Dermis blood vessel endothelial cell (primary cell): ENCODE results near the gene ZNF516. TPM values are rescaled to one million over a fixed set of nuclear protein-coding genes. Genes with fewer than 3 reads are reported as not detected.
A peak's percentile ranks its signal among the peaks of the same experiment; 100 is the strongest.
"Not testable (repeated sequence)": the region's sequence is repeated elsewhere in the genome, so short reads cannot be mapped to it uniquely, and the experiment has no call there.

Experiments used
- DNase-seq: peaks from one replicate; pipeline ENCODE4 v3.0.0; 2010
- total RNA-seq: library from RNA; depleted of rRNA; stranded (reverse); fragments of >200 nt; gene quantifications from 2 replicates; pipeline ENCODE4 v1.2.3, GENCODE V29; 2014

ZNF516 gene
- total RNA-seq, 1 donor from 2014 or later: 12.3 TPM

DNA sequence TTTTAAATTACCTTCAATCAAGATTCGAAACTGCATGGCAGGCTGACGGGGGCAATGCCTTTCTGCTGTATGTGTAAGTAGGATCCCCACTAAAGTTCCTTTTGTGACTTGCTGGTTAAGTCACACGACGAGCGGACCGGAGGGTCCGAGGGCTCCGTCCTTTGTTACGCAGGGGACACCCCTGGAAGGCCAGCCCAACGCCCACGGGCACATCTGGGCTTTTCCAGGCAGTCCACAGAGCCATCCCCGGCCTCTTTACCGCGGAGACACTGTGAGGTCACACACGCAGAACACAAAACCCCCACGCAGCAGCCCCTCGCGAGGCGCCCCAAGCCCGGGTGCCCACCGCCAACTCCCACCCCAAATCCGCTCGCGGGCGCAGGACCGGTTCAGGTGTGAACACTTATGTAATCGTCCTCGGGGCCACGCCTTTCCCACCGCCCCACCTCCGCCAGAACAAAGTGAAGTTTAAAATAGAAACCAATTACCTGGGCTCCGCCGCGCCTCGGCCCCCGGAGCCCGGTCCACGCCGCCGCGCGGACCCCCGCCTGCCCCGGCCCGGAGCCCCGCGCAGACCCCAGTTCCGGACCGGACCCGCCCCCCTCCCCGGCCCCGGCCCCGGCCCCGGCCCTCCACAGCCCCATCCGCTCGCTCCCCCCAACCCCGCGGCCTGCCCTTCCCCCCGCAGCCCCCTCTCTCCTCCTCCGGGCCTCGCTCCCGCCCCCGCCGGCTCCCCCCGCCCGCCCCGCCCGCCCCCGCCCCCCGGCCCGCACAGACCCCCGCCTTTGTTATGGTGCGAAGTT lies 4.2 kb downstream of the ZNF516 start:
- DNase-seq: peak; percentile 37

DNA sequence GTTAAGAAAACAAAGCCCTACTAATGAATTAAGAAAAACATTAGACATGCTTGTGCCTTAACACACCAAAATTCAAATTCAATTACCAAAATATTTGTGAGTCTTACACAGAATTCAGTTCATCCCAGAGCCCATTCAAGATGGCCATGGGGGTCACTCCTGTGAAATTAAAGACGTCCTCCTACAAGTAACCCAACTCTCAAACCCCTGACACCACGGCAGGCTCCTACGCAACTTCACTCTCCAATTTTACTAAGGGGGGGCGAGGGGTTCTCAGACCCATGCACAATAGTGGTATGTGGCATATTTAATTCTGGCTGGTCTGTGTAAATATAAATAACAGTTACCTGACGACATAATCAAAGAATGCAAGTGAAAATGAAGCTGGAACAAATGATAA lies 5.0 kb downstream of the ZNF516 start:
- no peak for DNase-seq

DNA sequence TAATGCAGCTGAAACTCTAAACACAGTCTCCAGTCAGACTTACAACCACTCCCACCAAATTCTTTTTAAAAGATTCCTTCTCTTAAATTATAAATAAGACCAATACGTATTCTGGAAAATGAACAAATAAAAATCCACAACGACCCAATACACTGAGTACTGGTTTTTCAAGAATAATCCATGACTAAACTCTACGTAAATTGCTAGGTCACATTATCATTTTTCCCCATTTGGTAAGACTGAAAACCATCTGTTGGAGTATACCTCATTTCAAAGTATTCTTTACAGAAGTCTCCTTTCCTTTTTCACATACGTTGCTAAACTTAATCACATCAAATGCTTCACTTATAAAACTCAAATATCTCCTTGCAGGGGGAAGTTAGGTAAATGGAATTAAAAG lies 6.0 kb downstream of the ZNF516 start:
- no peak for DNase-seq

DNA sequence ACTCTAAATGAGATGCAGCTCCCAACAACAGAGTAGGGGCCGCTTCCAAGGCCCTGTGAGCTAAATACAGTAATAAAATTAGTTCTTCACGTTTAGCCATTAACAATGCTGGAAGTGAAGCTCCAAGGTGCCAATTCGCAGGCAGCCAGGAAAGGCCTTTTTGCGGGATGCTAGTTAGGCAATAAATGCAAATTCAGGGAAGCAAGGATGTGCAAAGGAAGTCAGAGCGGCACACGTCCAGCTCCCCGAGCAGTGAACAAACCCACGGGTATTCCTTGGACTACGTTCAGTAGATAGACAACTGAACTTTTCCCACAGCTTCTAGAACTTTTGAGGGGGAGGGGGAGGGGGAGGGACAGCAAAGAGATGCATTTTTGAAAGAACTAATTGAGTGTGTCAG lies 6.9 kb downstream of the ZNF516 start:
- DNase-seq: no peak

DNA sequence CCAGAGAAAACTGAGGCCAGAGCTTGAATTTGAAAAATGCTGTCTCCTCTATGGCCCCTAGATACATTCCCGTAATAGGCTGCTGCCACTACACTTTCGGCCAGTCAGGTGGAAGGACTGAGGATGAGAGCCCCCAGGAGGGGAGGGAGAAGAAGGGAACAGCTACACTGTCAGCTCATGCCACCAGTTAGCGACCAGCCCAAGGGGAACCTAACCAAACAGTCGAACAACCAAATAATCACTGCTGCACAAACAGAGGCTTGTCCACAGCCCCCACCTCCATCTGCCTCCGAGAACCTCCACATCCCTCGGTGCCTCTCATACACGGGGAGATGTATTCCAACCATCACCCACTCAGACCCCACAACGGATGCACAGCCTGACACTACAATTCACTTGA lies 7.3 kb downstream of the ZNF516 start:
- no peak for DNase-seq

DNA sequence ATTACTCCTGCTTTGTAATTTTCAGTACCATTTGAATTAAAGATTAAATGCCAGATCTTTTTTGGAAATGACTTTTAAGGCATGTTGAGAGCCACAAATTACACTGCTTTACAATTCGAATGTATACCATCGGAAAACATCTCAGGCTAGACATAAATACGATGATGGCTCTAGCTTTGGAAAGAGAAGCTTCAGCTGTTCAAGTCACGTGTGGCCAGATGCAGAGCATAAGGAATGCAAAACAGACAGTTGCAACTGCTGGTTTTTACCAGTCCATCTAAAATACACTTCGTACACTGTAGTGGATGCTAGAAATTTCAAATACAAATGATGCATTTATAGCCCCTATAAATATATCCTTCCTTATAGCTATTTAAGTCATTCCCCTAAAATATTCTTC lies 8.0 kb downstream of the ZNF516 start:
- DNase-seq: no peak

DNA sequence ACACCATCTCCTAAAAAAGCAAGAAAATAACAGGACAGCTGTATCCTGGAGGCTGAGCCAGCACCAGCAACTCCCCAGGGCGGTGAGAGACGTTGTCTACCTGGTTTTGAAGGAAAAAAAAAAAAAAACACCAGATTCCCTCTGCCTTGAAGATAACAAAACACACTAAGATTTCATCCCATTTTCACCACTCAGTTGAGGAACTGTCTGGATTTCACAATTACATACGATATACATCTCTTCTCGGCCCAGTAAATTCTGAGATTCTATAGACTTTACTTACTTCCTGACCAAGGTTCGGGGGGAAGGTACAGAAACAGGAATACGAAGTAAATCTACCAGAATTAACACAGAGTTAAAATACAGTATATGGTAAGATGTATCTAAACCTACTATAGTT lies 8.5 kb downstream of the ZNF516 start:
- no peak for DNase-seq

DNA sequence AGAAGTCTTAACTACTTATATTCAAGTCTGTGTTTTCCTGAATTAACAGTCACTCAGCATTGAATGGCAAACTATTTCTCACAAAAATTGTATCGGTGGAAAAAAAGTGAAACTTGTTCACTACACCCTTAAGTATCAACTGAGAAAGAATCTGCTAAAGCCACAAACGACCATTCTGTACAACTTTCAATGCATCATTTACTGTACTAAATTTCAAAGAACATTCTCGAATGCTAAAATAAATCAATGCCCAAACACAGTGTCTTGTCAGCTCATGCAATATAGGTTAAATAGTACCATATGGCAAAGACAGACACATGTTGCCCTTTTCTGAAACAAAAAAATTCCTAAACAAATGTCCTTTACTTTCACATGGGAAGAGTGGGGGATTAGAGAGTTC lies 9.0 kb downstream of the ZNF516 start:
- DNase-seq: no peak

DNA sequence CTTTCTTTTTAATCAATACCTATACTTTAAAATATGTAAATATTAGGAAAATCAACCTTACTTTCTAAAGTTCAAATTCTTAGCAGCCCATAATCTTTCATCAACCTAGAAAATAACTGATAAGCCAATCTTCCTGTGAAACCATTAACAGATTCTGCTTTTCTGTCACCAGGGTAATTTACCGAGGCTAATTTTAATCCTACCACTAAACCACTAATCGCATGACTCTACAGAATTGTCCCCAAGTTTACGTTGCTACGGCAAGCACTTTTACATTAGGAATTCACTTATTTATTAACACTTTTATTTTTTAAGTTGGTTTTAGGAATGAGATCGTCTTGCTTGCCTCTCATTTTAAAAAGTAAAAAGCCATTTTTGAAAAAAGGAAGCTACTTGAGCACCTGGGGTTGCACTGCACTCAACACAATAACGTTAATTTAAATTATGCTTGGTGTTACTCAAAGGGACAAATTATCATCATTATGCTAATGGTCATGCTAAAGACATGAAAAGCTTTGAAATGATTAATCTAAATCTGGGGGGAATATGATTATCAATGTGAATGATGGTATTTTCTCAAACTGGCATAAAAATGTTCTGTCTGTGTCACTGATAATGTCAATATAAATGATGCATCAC lies 10.2 kb downstream of the ZNF516 start:
- DNase-seq: no peak

DNA sequence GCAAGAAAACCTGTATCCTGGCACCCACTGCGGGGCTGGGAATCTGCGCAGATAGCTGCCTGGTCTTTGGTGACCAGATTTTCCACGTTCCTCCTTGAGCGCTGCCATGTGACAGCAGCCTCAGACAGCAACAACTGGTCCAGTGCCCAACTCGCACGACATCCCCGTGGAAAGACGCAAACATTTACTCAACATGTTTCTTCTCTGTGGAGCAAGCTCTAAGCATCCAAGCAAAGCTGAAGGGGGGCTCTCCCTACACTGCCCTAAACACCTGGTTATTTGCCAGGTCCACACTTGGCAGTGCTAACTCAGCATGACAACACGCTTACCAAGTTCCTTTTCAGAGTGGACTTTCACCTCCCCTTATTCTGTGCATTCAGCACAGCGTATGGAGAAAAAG lies 11.3 kb downstream of the ZNF516 start:
- no peak for DNase-seq

DNA sequence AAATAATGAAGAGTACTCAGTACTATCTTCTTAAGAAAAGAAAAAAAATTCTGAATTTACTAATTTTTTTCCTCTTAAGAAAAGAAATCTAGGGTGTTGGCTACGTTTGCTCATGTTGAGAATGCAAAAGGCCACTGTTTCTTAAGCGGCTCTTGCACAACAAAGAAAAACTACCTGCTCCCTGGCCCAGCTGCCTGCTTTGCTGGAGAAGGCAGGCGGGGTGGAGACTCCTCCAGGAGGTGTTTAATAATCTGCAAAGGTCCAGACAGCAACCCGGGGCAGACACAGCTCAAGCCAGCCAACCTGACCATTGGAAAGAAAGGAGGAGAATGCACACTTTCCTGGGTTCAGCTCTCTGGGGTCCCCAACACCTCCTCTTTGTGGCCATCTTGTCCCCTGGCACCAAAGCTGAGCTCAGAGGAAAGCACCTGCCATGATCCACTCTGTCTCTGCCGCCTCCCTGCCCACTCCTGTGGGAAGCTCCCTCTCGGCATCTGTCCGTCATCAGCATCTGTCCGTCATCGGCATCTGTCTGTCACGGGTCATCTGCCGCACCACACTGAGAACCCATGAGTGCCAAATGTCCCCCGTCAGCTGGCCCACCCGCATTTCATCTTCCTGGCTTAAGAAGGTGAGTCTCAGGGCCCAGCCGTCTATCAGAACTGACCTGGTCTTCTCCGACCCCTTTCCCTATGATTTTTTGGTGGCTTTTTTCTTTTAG lies 11.9 kb downstream of the ZNF516 start:
- no peak for DNase-seq

DNA sequence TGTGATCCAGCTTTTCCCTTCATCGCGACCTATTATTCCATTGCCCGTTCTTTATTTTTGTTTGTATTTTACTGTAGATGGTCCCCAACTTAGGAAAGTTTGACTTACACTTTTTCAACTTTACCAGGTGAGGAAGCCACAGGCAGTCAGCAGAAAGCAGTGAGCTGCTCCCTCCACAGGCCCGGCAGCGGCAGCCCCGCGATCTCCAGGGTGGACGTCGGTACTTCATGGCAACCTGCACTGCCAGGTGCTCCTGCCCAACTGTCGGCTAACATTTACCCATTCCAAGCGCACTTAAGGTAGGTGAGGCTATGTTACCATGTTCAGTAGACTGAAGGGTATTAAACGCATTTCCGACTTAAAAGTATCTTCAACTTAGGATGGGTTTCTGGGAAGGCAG lies 12.8 kb downstream of the ZNF516 start:
- DNase-seq: no peak

DNA sequence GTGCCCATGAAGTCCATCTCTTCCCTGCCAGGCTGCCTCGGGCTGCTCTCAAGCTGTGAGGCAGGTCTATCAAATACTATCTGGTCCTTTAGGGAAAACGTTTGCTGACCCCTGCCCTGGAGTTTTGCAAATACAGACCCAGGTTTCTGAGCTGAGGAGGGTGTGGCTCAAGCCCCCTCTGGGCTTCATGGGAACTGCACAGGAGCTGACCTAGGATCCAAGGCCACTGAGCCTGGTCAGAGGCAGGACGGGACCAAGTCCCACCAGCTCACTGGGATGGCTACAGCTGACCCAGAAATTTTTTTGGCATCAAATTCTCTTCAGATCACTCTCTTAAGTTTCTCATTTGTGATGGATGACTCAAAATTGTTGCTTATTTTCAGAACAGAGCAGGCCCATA lies 14.1 kb downstream of the ZNF516 start:
- no peak for DNase-seq

DNA sequence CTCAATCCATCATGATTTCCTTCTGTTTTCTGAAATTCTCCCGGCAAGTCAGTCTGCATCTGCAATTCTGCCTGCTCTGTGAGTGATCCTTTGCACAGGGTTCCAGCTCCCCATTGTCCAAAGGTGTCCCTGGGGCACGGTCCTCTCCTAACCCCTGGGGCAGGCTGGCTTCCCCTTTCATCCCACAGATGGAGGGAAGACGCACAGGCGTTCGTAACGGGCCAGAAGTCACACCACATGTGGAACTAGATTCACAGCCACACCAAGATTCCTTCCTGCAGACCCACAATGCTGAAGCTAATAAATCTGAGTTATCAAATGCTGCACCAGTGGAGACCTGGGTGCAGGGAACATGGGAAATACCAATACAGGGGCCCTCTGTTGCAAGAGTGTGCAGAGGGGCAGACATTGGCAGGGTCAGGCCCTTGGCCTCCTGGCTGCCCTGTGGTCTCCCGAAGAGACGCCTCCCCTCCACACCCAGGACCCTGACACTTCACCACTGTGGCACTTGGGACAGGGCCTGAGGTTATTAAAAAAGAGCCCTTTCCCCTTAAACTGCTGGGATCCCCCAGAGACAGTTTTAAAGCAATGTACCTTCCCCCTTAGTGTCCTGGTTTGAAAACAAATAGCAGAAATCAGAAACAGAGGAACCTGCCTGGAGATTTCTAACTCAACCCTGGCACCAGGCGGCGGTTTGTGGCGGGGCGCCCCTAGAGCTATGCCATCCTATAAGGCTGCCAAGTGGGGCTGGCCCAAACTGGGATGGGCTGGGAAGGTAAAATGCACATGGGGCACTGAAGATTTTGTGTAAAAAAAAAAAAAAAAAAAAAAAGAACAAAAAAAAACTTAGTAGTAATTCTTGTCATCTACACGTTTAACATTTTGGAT lies 15.4 kb downstream of the ZNF516 start:
- DNase-seq: no peak

DNA sequence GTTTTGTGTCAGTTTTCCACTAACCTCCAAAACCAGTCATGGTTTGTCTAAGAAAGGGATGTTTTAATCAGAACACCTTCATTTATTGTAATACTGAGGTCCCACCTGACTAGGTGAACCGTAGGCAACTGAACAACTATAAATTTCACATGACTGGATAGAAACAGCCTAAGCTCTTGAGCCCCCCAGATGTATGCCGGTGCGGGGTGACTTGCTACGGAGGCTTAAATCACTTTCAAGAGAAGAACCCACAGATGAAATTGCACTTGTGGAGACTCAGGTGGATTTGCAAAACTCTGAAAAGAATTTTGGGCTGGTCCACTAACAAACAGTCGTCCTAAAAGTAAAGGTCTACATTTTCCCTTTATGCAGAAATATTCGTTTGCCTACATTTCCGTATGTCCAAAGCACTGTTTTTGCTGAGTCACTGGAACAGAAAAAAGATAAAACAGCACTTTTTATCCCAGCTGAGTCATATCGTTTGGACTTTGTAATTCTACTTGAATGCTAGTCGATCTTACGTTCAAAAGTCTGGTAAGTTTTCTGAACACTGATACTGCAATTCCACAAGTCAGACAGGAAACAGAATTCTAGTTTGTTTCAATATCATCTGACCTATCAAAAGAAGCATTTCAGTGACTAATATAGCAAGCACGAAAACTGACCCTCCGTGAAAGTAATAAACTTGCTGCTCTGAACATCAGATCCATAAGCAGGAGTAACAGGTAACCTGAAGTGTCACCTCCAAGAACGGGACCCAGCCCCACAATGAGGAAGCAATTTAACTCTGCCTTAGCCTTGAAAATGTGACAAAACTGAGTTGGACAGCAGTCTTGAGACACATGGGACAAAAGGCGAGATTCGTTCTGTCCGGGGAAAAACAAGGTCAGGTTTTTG lies 18.1 kb downstream of the ZNF516 start:
- peak; percentile 72 for DNase-seq

DNA sequence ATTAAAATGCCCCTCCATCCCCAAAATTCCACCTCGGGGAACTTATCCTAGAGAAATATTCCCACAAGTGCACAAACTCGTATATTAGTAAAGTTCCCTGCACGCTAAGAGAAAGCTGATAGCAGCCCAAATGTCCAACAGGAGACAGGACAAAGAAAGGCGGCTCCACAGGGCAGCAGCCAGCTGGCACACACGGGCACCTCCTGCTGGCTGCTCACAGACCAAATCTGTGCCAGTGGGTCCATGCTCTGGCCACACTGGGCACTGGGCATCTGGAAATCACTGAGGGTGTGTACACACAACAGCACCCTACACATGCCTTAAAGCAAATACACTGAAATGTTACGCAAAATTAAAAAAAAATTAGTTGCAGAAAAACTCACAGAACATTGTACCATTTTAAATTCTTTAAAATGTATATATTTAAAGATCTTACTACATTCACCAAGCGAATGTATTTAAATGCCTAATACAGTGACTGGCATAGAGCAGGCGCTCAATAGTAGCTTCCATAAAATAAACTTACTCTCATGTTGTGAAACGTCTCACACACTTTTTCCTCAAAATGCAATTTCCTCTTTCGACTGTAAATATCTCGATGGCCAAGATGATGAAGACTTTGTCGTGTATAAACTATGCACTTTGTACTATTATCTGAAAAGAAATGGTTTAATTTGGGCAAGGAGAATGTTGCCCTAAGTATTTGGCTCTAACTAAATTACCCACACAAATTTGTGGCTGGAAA lies 19.4 kb downstream of the ZNF516 start:
- no peak for DNase-seq

DNA sequence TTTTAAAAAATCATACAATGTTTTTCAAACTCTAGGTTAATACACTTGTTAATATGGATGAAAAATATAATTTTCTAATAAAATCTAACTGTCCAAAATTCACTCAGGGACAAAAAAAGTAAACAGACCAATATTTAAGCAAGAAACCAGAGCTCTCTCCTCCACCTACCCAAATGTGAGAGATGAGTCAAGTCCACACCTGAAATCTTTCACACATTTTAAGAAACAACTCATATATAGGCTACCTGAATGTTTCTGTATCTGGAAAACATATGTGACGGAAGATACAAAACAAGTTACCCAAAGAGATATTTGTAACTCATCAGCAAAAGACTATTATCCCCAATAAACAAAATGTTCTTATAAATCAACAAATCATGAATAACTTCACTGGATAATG lies 20.2 kb downstream of the ZNF516 start:
- no peak for DNase-seq

DNA sequence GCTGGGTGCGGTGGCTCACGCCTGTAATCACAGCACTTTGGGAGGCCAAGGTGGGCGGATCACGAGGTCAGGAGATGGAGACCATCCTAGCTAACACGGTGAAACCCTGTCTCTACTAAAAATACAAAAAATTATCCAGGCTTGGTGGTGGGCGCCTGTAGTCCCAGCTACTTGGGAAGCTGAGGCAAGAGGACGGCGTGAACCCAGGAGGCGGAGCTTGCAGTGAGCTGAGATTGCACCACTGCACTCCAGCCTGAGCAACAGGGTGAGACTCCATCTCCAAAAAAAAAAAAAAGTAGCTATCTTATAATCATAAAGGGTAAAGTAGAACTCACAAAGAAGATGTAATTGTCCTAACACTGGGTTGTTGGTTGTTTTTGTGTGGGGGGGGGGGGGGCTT lies 21.5 kb downstream of the ZNF516 start:
- not testable (repeated sequence) for DNase-seq

DNA sequence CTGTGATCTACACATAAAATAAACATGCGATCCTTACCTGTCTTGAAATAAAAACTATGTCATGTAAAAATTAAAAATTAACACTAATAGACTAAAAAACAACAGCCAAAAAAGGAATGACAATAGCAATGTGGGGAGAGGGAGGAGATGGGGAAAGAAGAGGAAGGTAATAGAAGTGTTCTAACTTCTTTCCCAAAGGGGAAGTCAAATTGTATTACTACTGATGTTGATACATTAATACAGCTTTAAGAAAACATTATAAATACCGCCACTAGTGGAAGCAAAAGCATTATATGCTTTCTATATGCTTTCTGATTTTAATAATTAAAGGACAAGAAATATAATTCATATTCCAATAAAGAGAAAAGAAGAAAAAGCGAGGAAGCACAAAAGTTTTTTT lies 22.2 kb downstream of the ZNF516 start:
- no peak for DNase-seq

DNA sequence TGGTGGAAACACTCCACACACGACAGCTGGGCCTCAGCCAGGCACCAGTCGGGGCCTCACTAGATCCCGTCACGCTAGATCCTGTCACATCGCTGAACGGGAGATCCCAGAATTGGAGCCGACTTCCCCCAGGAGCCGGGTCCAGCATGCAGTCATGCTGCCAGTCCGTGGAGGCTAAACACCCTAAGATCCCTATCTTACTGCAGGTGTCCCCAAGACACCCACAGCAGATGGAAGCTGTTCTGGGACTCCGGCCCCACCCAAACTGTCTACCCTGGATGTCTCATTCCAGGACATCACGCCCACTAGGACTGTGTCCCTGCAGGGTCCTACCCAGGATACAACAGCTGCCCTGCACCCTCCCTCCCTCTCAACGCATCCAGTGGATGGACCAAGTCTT lies 23.4 kb downstream of the ZNF516 start:
- no peak for DNase-seq
